ENCODE results near the gene ZBTB8OS. TPM values are rescaled to one million over a fixed set of nuclear protein-coding genes. Genes with fewer than 3 reads are reported as not detected.

The ZBTB8OS gene
- total and polyA plus RNA-seq, 2 of the 8 experiments (the other 6 are each of a cell fraction or from before 2014, with no cell fraction given): 68.0 to 74.2 TPM

DNA sequence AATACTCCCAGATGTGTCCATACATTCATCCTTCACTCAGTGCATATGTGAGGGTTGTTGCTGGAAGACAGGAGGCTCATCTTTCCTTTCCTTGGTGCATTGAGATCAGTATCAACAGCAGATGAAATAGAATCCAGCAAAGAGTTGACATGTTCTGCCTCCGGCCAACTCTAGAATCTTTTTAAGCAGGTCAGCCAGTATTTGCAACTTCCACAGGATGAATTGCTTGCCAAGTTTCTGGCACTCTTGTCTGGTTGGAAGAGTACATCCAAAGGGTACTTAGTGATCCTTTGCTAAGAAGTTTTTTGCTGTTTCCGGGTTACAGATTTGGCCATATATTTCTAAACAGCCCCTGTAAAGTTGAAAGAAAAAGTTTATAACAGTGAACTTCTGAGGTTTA lies 31.2 kb upstream of the ZBTB8OS start (continued):
- TF ChIP-seq CHD1 (IDR thresholded peaks at IDR 0.05; ENCODE audit: low read depth, low read length) (no peak), FOSL1 (IDR thresholded peaks at IDR 0.05; ENCODE audit: insufficient read depth, low read depth, low read length) (no peak), TBP (IDR thresholded peaks at IDR 0.05; ENCODE audit: low read depth, low read length) (no peak), SIRT6 (IDR thresholded peaks at IDR 0.05; ENCODE audit: low read length) (no peak)

All from H1 (cell line).